Hepatocyte (in vitro differentiated cells): Measurements from ENCODE around the gene NEAT1. TPM values are rescaled to one million over a fixed set of nuclear protein-coding genes. Genes with fewer than 3 reads are reported as not detected.

Experiments used
- DNase-seq: peaks from one replicate; pipeline ENCODE4 v3.0.0-alpha.2; 2016; ENCODE audit warnings: low spot score
- H2AFZ ChIP-seq: fragments of 200-600 bp; sonication (generic); 2 replicates; pipeline ENCODE4 v1.6.0; 2016; ENCODE audit warnings: antibody characterized with exemption, mild to moderate bottlenecking
- H3K27ac ChIP-seq: fragments of 200-600 bp; sonication (generic); 2 replicates; pipeline ENCODE4 v1.5.1; 2016; ENCODE audit warnings: mild to moderate bottlenecking
- H3K27me3 ChIP-seq: fragments of 200-600 bp; sonication (generic); 2 replicates; pipeline ENCODE4 v1.6.1; 2016
- H3K36me3 ChIP-seq: fragments of 200-600 bp; sonication (generic); replicated peaks from 2 replicates; pipeline ENCODE4 v1.5.1; 2016; ENCODE audit warnings: low read depth; ENCODE audit not compliant: insufficient read depth
- H3K4me1 ChIP-seq: fragments of 200-600 bp; sonication (generic); 2 replicates; pipeline ENCODE4 v1.5.1; 2016; ENCODE audit warnings: mild to moderate bottlenecking, moderate library complexity; ENCODE audit not compliant: insufficient read depth
- H3K4me2 ChIP-seq: fragments of 200-600 bp; sonication (generic); 2 replicates; pipeline ENCODE4 v1.6.0; 2016
- H3K4me3 ChIP-seq: fragments of 200-600 bp; sonication (generic); 2 replicates; pipeline ENCODE4 v1.5.1; 2016; ENCODE audit warnings: mild to moderate bottlenecking
- H3K79me2 ChIP-seq: fragments of 200-600 bp; sonication (generic); 2 replicates; pipeline ENCODE4 v1.6.0; 2017; ENCODE audit warnings: mild to moderate bottlenecking
- H3K9me2 ChIP-seq: fragments of 200-600 bp; sonication (generic); replicated peaks from 2 replicates; pipeline ENCODE4 v1.6.0; 2017; ENCODE audit warnings: mild to moderate bottlenecking; ENCODE audit not compliant: insufficient read depth
- H3K9me3 ChIP-seq: fragments of 200-600 bp; sonication (generic); 2 replicates; pipeline ENCODE4 v1.5.1; 2016; ENCODE audit warnings: low read depth, mild to moderate bottlenecking
- H4K20me1 ChIP-seq: fragments of 200-600 bp; sonication (generic); 2 replicates; pipeline ENCODE4 v1.6.0; 2016; ENCODE audit warnings: mild to moderate bottlenecking; ENCODE audit not compliant: insufficient read depth, poor library complexity, severe bottlenecking
- EZH2 ChIP-seq: fragments of 200-600 bp; sonication (generic); IDR thresholded peaks from 2 replicates; pipeline ENCODE4 v1.6.1; 2016; ENCODE audit warnings: antibody characterized with exemption, mild to moderate bottlenecking, borderline replicate concordance
- EZH2phosphoT487 ChIP-seq: fragments of 200-600 bp; sonication (generic); IDR thresholded peaks from one replicate; pipeline ENCODE4 v1.6.1; 2018; ENCODE audit warnings: antibody characterized with exemption, mild to moderate bottlenecking, low read depth, moderate library complexity; ENCODE audit not compliant: unreplicated experiment, severe bottlenecking
- WGBS: methylation state at CpG from one replicate; pipeline ENCODE4 v1.1.6; 2016; ENCODE audit warnings: low lambda C conversion rate; ENCODE audit errors: missing lambda C conversion rate; 5-methylcytosine and 5-hydroxymethylcytosine counted together
- polyA plus RNA-seq: library from polyadenylated mRNA; unstranded; fragments of >200 nt; fragmentation: Nextera tagmentation; extraction: Ambion mirVana; gene quantifications from 2 replicates; pipeline ENCODE4 v1.2.1, GENCODE V29; 2016
- total RNA-seq: library from RNA; depleted of rRNA; stranded (reverse); fragments of >200 nt; gene quantifications from 2 replicates; pipeline ENCODE4 v1.2.3, GENCODE V29; 2014
- TF ChIP-seq, protein P1 (sequence below): fragments of 200-600 bp; sonication (generic); IDR thresholded peaks from 2 replicates; pipeline ENCODE4 v1.5.1; 2016; ENCODE audit warnings: antibody characterized with exemption, mild to moderate bottlenecking; ENCODE audit not compliant: poor library complexity

Gene NEAT1
- total and polyA plus RNA-seq, 2 experiments from 2014 or later: 130 to 168 TPM

DNA sequence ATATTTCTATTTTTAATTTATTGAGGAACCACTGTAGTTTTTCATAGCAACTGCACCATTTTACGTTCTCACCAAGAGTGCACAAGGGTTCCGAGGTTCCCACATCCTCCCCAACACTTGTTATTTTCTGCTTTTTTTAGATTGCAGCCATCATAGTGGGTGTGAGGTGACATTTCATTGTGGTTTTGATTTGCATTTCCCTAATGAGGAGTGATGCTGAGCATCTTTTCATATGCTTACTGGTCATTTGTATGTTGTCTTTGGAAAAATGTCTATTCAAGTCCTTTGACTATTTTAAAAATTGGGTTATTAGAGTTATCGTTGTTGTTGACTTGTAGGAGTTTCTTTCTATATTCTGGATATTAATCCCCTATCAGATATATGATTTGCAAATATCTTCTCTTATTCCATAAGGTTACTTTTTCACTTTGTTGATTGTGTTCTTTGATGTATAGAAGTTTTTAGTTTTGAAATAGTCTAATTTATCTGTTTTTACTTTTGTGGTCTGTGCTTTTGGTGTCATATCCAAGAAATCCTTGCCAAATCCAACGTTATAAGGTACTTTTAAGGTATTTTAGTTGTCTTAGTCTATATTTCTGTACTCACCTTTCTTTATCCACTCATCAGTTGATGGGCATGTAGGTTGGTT is 9.0 kb downstream of the NEAT1 start:
- Histone ChIP-seq H3K4me3 (no peak overlapping the region), H3K9me2 (no peaks in the 10 kb centered on the region)
- TF ChIP-seq, protein P1, sequence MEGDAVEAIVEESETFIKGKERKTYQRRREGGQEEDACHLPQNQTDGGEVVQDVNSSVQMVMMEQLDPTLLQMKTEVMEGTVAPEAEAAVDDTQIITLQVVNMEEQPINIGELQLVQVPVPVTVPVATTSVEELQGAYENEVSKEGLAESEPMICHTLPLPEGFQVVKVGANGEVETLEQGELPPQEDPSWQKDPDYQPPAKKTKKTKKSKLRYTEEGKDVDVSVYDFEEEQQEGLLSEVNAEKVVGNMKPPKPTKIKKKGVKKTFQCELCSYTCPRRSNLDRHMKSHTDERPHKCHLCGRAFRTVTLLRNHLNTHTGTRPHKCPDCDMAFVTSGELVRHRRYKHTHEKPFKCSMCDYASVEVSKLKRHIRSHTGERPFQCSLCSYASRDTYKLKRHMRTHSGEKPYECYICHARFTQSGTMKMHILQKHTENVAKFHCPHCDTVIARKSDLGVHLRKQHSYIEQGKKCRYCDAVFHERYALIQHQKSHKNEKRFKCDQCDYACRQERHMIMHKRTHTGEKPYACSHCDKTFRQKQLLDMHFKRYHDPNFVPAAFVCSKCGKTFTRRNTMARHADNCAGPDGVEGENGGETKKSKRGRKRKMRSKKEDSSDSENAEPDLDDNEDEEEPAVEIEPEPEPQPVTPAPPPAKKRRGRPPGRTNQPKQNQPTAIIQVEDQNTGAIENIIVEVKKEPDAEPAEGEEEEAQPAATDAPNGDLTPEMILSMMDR: no peak
- TF ChIP-seq EZH2: no peak
- no peak for TF ChIP-seq EZH2phosphoT487

DNA sequence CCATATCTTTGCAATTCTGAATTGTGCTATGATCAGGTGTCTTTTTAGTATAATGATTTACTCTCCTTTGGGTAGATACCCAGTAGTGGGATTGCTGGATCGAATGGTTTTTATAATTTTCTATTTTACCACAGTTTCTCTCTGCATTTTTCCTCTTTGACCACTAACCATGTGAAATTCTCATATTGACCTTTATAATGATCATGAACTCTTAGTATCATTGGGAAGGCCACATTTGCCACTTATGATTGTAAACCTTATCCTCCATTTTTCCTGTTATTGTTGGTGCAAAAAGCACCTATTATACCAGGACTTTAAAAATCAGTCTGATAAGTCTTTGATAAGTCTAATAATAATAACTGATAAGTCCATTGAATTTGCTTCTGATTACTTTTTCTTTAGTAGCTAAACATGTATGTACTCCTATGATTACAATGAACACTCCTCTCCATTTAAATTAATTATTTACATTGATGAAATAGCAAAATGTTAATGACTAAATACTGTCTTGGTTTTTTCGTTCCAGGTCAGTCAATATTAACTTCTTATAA is 9.6 kb downstream of the NEAT1 start:
- no peaks in the 10 kb centered on the region for H3K9me2 ChIP-seq
- no peaks in the 10 kb centered on the region for H3K36me3 ChIP-seq
- TF ChIP-seq EZH2phosphoT487: no peak
- no peak for TF ChIP-seq EZH2
- TF ChIP-seq, protein P1: no peak
- H4K20me1 ChIP-seq: peaks cover 58% of the 10 kb centered on the region
- peak overlapping the region; percentile 91 for H3K4me2 ChIP-seq
- 96% methylated on average over 2 of the region's 2 CpGs for WGBS
- H3K4me1 ChIP-seq: no peaks in the 10 kb centered on the region
- no peaks in the 10 kb centered on the region for H3K27me3 ChIP-seq
- H3K4me3 ChIP-seq: no peak overlapping the region
- H3K9me3 ChIP-seq: no peaks in the 10 kb centered on the region
- peak overlapping the region; percentile 100 for H3K27ac ChIP-seq
- H3K79me2 ChIP-seq: peaks cover 80% of the 10 kb centered on the region
- no peak overlapping the region for H2AFZ ChIP-seq
- DNase-seq: no peak

More for the DNA sequence above, 9.0 kb downstream of the NEAT1 start:
- Histone ChIP-seq H3K27me3 (no peaks in the 10 kb centered on the region), H4K20me1 (peaks cover 61% of the 10 kb centered on the region), H3K4me2 (peak overlapping the region; percentile 91), H3K4me1 (no peaks in the 10 kb centered on the region), H3K27ac (peak overlapping the region; percentile 100), H2AFZ (no peak overlapping the region), H3K9me3 (no peaks in the 10 kb centered on the region), H3K36me3 (no peaks in the 10 kb centered on the region), H3K79me2 (peaks cover 83% of the 10 kb centered on the region)
- WGBS: 87% methylated on average over 4 of the region's 4 CpGs
- no peak for DNase-seq

DNA sequence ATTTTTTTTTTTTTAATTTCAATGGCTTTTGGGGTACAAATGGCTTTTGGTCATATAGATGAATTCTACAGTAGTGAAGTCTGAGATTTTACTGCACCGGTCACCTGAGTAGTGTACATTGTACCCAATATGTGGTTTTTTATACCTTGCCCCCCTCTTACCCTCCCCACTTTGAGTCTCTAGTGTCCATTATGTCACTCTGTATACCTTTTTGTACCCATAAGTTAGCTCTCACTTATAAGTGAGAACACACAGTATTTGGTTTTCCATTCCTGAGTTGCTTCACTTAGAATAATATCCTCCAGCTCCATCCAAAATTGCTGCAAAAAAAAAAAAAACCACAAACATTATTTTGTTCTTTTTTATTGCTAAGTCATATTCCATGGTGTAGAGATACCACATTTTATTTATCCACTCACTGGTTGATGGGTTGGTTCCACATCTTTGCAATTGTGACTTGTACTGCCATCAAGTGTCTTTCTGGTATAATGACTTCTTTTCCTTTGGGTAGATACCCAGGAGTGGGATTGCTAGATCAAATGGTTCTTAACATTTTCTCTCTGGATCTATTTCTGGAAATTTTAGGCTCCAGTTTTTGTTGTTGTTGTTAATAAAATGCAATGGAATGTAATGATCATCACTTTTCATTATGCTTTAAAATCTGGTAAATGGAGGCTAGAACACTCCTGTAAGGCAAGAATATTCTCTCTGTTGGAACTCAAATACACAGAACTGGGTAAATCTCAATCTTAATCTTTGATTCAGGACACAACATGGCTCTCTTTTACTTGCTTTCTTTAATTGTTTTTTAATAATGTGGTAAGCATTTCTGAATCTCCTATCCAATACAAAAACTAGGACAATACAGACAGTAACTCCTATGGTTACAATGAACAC is 10.3 kb downstream of the NEAT1 start:
- 88% methylated on average over 1 of the region's 1 CpG for WGBS
- H3K36me3 ChIP-seq: no peaks in the 10 kb centered on the region
- H3K27ac ChIP-seq: peak overlapping the region; percentile 100

More for the DNA sequence above, 10.3 kb downstream of the NEAT1 start:
- Histone ChIP-seq H3K4me1 (no peaks in the 10 kb centered on the region), H3K9me3 (no peaks in the 10 kb centered on the region), H3K27me3 (no peaks in the 10 kb centered on the region), H3K79me2 (peaks cover 80% of the 10 kb centered on the region), H3K4me3 (no peak overlapping the region), H3K4me2 (peak overlapping the region; percentile 35), H4K20me1 (peaks cover 52% of the 10 kb centered on the region), H2AFZ (no peak overlapping the region), H3K9me2 (no peaks in the 10 kb centered on the region)
- TF ChIP-seq, protein P1: peak; percentile 23
- TF ChIP-seq EZH2: no peak
- no peak for DNase-seq
